Measurements from ENCODE around the gene GARNL3.
A peak's percentile ranks its signal among the peaks of the same experiment; 100 is the strongest.

The GARNL3 gene

GRCh38 chr9:127396808-127397645, 132.5 kb downstream of the GARNL3 start, which contains the start of gene SLC2A8:
TSS of gene SLC2A8 (plus strand) at chr9:127397169. CDS start at chr9:127397231, 62 bp downstream.
- Histone ChIP-seq H3K27me3 (ENCODE audit: insufficient read depth, low read length) (no peaks in the 10 kb centered on the region; the same call in 1 of the 2 replicates), H3K4me1 (ENCODE audit: control insufficient read depth, insufficient read depth, low read length, unreplicated experiment) (no peaks in the 10 kb centered on the region), H3K4me3 (ENCODE audit: low read depth, low read length) (peak within 1 kb of the TSS; percentile 94), H3K79me2 (ENCODE audit: control insufficient read depth, insufficient read depth, low read length, unreplicated experiment) (no peaks in the 10 kb centered on the region), H2AFZ (ENCODE audit: low read length, unreplicated experiment) (peak within 1 kb of the TSS; percentile 85), H3K36me3 (ENCODE audit: insufficient read depth, low read length) (no peaks in the 10 kb centered on the region), H3K27ac (ENCODE audit: low read depth, low read length) (no peak within 1 kb of the TSS)

- Histone ChIP-seq H3K27ac (ENCODE audit: low read depth, low read length) (no peak overlapping the region), H3K27me3 (ENCODE audit: insufficient read depth, low read length) (no peaks in the 10 kb centered on the region; the same call in 1 of the 2 replicates), H3K4me1 (ENCODE audit: control insufficient read depth, insufficient read depth, low read length, unreplicated experiment) (no peaks in the 10 kb centered on the region), H3K79me2 (ENCODE audit: control insufficient read depth, insufficient read depth, low read length, unreplicated experiment) (no peaks in the 10 kb centered on the region), H3K36me3 (ENCODE audit: insufficient read depth, low read length) (no peaks in the 10 kb centered on the region), H3K4me3 (ENCODE audit: low read depth, low read length) (peak overlapping the region; percentile 94), H2AFZ (ENCODE audit: low read length, unreplicated experiment) (peak overlapping the region; percentile 84)
Measured at GRCh38 chr9:127397646-127398274, 133.2 kb downstream of the GARNL3 start.

- Histone ChIP-seq H2AFZ (ENCODE audit: low read length, unreplicated experiment) (no peak overlapping the region), H3K27me3 (ENCODE audit: insufficient read depth, low read length) (no peaks in the 10 kb centered on the region; the same call in 1 of the 2 replicates), H3K4me3 (ENCODE audit: low read depth, low read length) (peak overlapping the region; percentile 94), H3K27ac (ENCODE audit: low read depth, low read length) (no peak overlapping the region), H3K4me1 (ENCODE audit: control insufficient read depth, insufficient read depth, low read length, unreplicated experiment) (no peaks in the 10 kb centered on the region), H3K79me2 (ENCODE audit: control insufficient read depth, insufficient read depth, low read length, unreplicated experiment) (no peaks in the 10 kb centered on the region), H3K36me3 (ENCODE audit: insufficient read depth, low read length) (no peaks in the 10 kb centered on the region)
Measured at GRCh38 chr9:127398275-127398647, 133.7 kb downstream of the GARNL3 start.

- H2AFZ ChIP-seq (ENCODE audit: low read length, unreplicated experiment) = no peak overlapping the region
- H3K36me3 ChIP-seq (ENCODE audit: insufficient read depth, low read length) = no peaks in the 10 kb centered on the region
- H3K4me3 ChIP-seq (ENCODE audit: low read depth, low read length) = no peak overlapping the region
Measured at GRCh38 chr9:127398715-127399400, 134.3 kb downstream of the GARNL3 start.

GRCh38 chr9:127399736-127400269, 135.2 kb downstream of the GARNL3 start:
- Histone ChIP-seq H3K4me3 (ENCODE audit: low read depth, low read length) (no peak overlapping the region), H2AFZ (ENCODE audit: low read length, unreplicated experiment) (no peak overlapping the region), H3K36me3 (ENCODE audit: insufficient read depth, low read length) (no peaks in the 10 kb centered on the region), H3K27me3 (ENCODE audit: insufficient read depth, low read length) (no peaks in the 10 kb centered on the region; the same call in 1 of the 2 replicates), H3K27ac (ENCODE audit: low read depth, low read length) (no peak overlapping the region), H3K4me1 (ENCODE audit: control insufficient read depth, insufficient read depth, low read length, unreplicated experiment) (no peaks in the 10 kb centered on the region), H3K79me2 (ENCODE audit: control insufficient read depth, insufficient read depth, low read length, unreplicated experiment) (no peaks in the 10 kb centered on the region)

More at GRCh38 chr9:127398715-127399400, 134.3 kb downstream of the GARNL3 start:
- H3K4me1 ChIP-seq (ENCODE audit: control insufficient read depth, insufficient read depth, low read length, unreplicated experiment) = no peaks in the 10 kb centered on the region
- H3K27ac ChIP-seq (ENCODE audit: low read depth, low read length) = no peak overlapping the region
- H3K27me3 ChIP-seq (ENCODE audit: insufficient read depth, low read length) = no peaks in the 10 kb centered on the region; the same call in 1 of the 2 replicates
- H3K79me2 ChIP-seq (ENCODE audit: control insufficient read depth, insufficient read depth, low read length, unreplicated experiment) = no peaks in the 10 kb centered on the region

- H3K27me3 ChIP-seq (ENCODE audit: insufficient read depth, low read length) = no peaks in the 10 kb centered on the region
- no peaks in the 10 kb centered on the region for H3K4me1 ChIP-seq (ENCODE audit: control insufficient read depth, insufficient read depth, low read length, unreplicated experiment)
- H3K4me3 ChIP-seq (ENCODE audit: low read depth, low read length) = no peak overlapping the region
- no peaks in the 10 kb centered on the region for H3K79me2 ChIP-seq (ENCODE audit: control insufficient read depth, insufficient read depth, low read length, unreplicated experiment)
- no peaks in the 10 kb centered on the region for H3K36me3 ChIP-seq (ENCODE audit: insufficient read depth, low read length)
- no peak overlapping the region for H3K27ac ChIP-seq (ENCODE audit: low read depth, low read length)
- H2AFZ ChIP-seq (ENCODE audit: low read length, unreplicated experiment) = no peak overlapping the region
Measured at GRCh38 chr9:127402401-127403090, 138.0 kb downstream of the GARNL3 start.

GRCh38 chr9:127403507-127404192, 139.1 kb downstream of the GARNL3 start:
- Histone ChIP-seq H3K4me1 (ENCODE audit: control insufficient read depth, insufficient read depth, low read length, unreplicated experiment) (no peaks in the 10 kb centered on the region), H3K79me2 (ENCODE audit: control insufficient read depth, insufficient read depth, low read length, unreplicated experiment) (no peaks in the 10 kb centered on the region), H2AFZ (ENCODE audit: low read length, unreplicated experiment) (no peak overlapping the region), H3K4me3 (ENCODE audit: low read depth, low read length) (no peak overlapping the region), H3K27ac (ENCODE audit: low read depth, low read length) (no peak overlapping the region), H3K36me3 (ENCODE audit: insufficient read depth, low read length) (no peaks in the 10 kb centered on the region), H3K27me3 (ENCODE audit: insufficient read depth, low read length) (no peaks in the 10 kb centered on the region)

- Histone ChIP-seq H2AFZ (ENCODE audit: low read length, unreplicated experiment) (no peak overlapping the region), H3K36me3 (ENCODE audit: insufficient read depth, low read length) (no peaks in the 10 kb centered on the region)
Measured at GRCh38 chr9:127404631-127405030, 140.1 kb downstream of the GARNL3 start.

GRCh38 chr9:127405344-127406125, 141.0 kb downstream of the GARNL3 start:
- H3K36me3 ChIP-seq (ENCODE audit: insufficient read depth, low read length) = no peaks in the 10 kb centered on the region
- H3K4me3 ChIP-seq (ENCODE audit: low read depth, low read length) = no peak overlapping the region
- H3K27ac ChIP-seq (ENCODE audit: low read depth, low read length) = no peak overlapping the region
- no peaks in the 10 kb centered on the region for H3K79me2 ChIP-seq (ENCODE audit: control insufficient read depth, insufficient read depth, low read length, unreplicated experiment)
- no peaks in the 10 kb centered on the region for H3K27me3 ChIP-seq (ENCODE audit: insufficient read depth, low read length)
- no peaks in the 10 kb centered on the region for H3K4me1 ChIP-seq (ENCODE audit: control insufficient read depth, insufficient read depth, low read length, unreplicated experiment)
- no peak overlapping the region for H2AFZ ChIP-seq (ENCODE audit: low read length, unreplicated experiment)

More at GRCh38 chr9:127404631-127405030, 140.1 kb downstream of the GARNL3 start:
- Histone ChIP-seq H3K27ac (ENCODE audit: low read depth, low read length) (no peak overlapping the region), H3K79me2 (ENCODE audit: control insufficient read depth, insufficient read depth, low read length, unreplicated experiment) (no peaks in the 10 kb centered on the region), H3K4me1 (ENCODE audit: control insufficient read depth, insufficient read depth, low read length, unreplicated experiment) (no peaks in the 10 kb centered on the region), H3K27me3 (ENCODE audit: insufficient read depth, low read length) (no peaks in the 10 kb centered on the region), H3K4me3 (ENCODE audit: low read depth, low read length) (no peak overlapping the region)

Measured in ACC112 (cell line).